ENCODE results near the gene TGFBRAP1.

TGFBRAP1 gene

DNA sequence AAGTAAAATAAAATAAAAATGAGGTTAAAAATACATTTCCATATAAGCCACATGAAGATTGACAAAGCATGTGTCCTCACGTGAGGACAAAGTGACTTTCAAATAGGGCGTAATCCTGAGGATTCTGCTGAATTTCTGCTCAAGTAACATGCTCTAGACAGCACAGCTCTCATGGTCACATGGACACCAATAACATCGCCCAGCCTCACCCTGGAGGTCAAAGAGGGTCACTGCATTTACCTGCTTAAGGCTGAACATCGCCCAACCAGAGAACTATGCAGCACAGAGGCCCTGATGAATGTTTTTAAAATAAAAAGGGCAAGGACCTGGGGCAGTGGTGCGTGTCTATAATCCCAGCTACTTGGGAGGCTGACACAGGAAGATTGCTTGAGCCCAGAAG is 30.2 kb downstream of the TGFBRAP1 start:
- no peak overlapping the region for H3K4me3 ChIP-seq (ENCODE audit: low read length)
- DNase-seq (ENCODE audit: low read depth): no peak
- TF ChIP-seq, protein P1, sequence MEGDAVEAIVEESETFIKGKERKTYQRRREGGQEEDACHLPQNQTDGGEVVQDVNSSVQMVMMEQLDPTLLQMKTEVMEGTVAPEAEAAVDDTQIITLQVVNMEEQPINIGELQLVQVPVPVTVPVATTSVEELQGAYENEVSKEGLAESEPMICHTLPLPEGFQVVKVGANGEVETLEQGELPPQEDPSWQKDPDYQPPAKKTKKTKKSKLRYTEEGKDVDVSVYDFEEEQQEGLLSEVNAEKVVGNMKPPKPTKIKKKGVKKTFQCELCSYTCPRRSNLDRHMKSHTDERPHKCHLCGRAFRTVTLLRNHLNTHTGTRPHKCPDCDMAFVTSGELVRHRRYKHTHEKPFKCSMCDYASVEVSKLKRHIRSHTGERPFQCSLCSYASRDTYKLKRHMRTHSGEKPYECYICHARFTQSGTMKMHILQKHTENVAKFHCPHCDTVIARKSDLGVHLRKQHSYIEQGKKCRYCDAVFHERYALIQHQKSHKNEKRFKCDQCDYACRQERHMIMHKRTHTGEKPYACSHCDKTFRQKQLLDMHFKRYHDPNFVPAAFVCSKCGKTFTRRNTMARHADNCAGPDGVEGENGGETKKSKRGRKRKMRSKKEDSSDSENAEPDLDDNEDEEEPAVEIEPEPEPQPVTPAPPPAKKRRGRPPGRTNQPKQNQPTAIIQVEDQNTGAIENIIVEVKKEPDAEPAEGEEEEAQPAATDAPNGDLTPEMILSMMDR (conservative IDR thresholded peaks at IDR 0.05; ENCODE audit: low read length): no peak

DNA sequence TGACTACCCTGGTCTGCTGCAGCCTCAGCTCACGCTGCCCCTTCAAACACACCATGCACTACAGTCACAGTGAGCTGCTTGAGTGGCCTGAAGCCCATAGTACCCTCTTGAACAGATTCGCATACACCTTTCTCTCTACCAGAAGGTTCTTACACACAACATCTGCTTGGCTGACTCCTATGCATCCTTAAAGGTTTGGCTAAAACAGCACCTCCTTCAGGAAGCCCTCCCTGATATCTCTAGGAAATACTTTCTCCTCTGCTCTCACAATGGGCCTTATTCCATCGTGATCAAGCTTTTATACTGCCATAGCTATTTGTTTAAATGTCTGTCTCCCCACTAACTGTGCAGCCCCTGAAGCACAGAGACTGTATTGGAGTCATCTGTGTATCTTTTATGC is 31.5 kb downstream of the TGFBRAP1 start:
- TF ChIP-seq, protein P1 (conservative IDR thresholded peaks at IDR 0.05; ENCODE audit: low read length): no peak
- no peak for DNase-seq (ENCODE audit: low read depth)

DNA sequence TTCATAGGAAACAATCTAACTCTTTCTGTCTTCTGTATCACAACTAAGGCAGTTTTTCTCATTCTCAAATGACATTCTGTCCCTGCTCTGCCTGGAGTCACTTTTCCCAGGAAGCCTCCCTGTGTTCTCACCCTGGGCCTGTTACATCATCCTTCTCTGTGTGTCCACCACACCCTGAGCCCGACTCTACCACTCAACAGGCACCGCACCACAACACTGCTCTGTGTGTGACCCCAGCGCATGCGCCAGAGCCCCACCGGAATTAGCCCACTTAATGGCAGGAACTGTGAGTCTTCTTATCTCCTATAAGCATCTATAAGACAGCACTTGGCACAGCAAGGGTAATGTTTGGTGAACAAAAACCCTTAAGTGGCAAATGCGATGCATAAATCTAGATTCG is 32.3 kb downstream of the TGFBRAP1 start:
- TF ChIP-seq, protein P1 (conservative IDR thresholded peaks at IDR 0.05; ENCODE audit: low read length): no peak
- H3K4me3 ChIP-seq (ENCODE audit: low read length): no peak overlapping the region
- DNase-seq (ENCODE audit: low read depth): no peak

More for the DNA sequence above, 31.5 kb downstream of the TGFBRAP1 start:
- no peak overlapping the region for H3K4me3 ChIP-seq (ENCODE audit: low read length)

DNA sequence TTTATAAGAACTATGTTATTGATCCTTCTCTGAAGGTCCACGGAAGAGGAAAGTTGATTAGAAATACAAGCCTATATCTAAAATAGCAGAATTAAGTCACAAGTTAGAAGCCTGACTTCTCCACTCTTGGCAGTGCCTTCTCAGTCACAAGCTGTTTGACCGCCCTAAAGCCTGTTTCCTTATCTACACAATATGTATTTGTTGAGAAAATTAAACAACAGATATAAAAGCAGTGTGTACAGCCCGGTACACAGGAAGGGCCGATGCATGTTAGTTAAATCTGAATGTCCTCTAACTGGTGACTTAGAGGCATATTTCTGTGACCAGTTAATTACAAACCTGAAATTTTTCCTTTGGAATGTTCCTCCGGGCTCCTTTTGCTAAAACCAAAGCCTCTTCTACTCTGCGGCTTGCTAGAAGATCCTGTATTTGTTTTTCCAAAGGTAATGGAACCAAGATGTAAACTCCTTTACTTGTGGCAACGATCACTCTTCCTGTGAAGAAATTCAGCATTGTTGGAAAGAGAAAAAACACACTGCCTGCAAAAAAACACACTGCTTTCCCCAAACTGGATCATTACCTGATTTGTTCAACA is 33.4 kb downstream of the TGFBRAP1 start:
- TF ChIP-seq, protein P1 (conservative IDR thresholded peaks at IDR 0.05; ENCODE audit: low read length): no peak
- H3K4me3 ChIP-seq (ENCODE audit: low read length): no peak overlapping the region
- no peak for DNase-seq (ENCODE audit: low read depth)

DNA sequence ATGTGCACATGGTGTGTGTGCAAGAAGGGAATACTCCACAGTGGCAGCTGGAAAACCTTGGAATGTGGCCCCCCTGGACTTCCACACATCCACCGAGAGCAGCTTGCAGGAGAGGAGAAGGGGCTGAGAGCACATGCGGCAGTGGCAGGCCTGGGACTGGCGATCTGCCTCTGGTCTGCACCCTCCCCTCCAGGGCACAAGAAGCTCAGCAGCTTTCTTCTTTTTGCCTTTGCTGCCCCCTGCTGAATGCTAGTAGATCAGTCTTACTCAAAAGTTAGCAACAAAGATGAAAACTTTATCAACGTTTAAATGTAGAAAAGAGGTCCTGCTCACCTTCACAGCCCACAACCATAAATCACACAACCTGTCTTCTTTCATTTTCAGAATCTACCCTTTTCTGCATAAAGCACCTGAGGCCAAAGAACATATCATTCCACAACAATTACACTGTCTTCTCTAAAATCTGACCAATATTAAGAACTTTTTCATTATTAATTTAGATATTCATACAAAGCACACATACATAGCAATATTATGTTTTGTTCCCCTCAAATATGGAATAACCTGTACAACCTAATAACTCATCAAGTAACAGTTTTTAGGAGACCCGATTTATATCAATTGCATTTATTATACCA is 34.6 kb downstream of the TGFBRAP1 start:
- H3K4me3 ChIP-seq (ENCODE audit: low read length): no peak overlapping the region
- peak; percentile 75 for DNase-seq (ENCODE audit: low read depth)
- TF ChIP-seq, protein P1 (conservative IDR thresholded peaks at IDR 0.05; ENCODE audit: low read length): peak; percentile 76

DNA sequence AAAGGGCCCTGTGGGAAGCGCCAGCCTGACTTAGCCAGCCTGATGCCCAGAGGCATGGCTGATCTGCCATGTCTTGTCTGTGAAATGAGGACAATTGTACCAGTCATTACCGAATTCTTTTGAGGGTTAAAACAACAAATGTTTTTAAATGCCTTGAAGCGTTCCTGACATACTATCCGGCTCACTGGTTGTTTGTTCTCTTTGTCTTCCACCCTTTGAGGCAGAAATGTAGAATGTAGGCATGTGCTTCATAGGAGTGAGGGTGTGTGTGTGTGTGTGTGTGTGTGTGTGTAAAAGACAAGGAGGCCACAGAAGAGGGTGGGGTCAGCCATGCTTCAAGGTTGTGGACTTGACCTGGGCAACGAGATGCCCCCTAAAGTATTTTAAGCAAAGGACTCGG is 35.5 kb downstream of the TGFBRAP1 start:
- TF ChIP-seq, protein P1 (conservative IDR thresholded peaks at IDR 0.05; ENCODE audit: low read length): no peak
- H3K4me3 ChIP-seq (ENCODE audit: low read length): no peak overlapping the region
- DNase-seq (ENCODE audit: low read depth): no peak

DNA sequence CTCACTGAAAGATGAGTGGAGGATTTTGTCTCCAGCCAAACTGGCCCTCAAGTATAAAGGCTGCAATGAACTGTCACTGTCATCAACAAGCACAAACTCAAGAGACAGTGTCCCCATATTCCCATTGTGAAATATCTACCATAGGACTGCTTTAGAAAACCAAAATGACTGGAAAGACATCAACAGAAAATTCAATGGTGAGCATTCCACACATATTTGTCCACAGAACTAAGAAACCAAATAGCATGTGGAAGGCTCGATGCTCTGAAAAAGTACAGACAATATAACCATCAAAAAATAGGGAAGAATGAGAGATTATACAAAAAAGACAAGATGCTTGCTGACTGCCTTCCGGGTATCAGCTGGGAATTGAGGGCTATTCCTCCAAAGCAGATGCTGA is 37.6 kb downstream of the TGFBRAP1 start:
- TF ChIP-seq, protein P1 (conservative IDR thresholded peaks at IDR 0.05; ENCODE audit: low read length): no peak
- peak; percentile 53 for DNase-seq (ENCODE audit: low read depth)
- no peak overlapping the region for H3K4me3 ChIP-seq (ENCODE audit: low read length)
